OCI-LY1 (cell line): ENCODE results near the gene NAA16.

Source experiments
- H2AFZ ChIP-seq: fragments of 200-600 bp; sonication (generic), shearing (Covaris generic); 2 replicates; pipeline ENCODE4 v1.6.0; 2014; ENCODE audit warnings: antibody characterized with exemption, mild to moderate bottlenecking, low read length
- H3F3A ChIP-seq: fragments of 200-600 bp; sonication (generic), shearing (Covaris generic); 2 replicates; pipeline ENCODE4 v1.6.0; 2014; ENCODE audit warnings: mild to moderate bottlenecking, antibody characterized with exemption, low read length, moderate library complexity; ENCODE audit not compliant: insufficient read depth
- H3K27ac ChIP-seq: fragments of 200-600 bp; sonication (generic); 2 replicates; pipeline ENCODE4 v1.5.1; 2014; ENCODE audit warnings: low read length, mixed run types, mild to moderate bottlenecking, low read depth; ENCODE audit not compliant: poor library complexity, severe bottlenecking
- H3K27me3 ChIP-seq: fragments of 200-600 bp; sonication (generic); 2 replicates; pipeline ENCODE4 v1.6.0; 2014; ENCODE audit warnings: antibody characterized with exemption, mild to moderate bottlenecking, low read length, moderate library complexity; ENCODE audit not compliant: insufficient read depth
- H3K36me3 ChIP-seq: fragments of 200-600 bp; sonication (generic); 2 replicates; pipeline ENCODE4 v1.6.1; 2014; ENCODE audit warnings: mild to moderate bottlenecking, antibody characterized with exemption, low read length, moderate library complexity, mixed read lengths; ENCODE audit not compliant: insufficient read depth
- H3K4me1 ChIP-seq: fragments of 200-600 bp; sonication (generic); 2 replicates; pipeline ENCODE4 v1.5.1; 2014; ENCODE audit warnings: mild to moderate bottlenecking, low read length, moderate library complexity; ENCODE audit not compliant: insufficient read depth, severe bottlenecking
- H3K4me2 ChIP-seq: fragments of 200-600 bp; sonication (generic), shearing (Covaris generic); 2 replicates; pipeline ENCODE4 v1.6.1; 2014; ENCODE audit warnings: low read length
- H3K4me3 ChIP-seq: fragments of 200-600 bp; sonication (generic); 2 replicates; pipeline ENCODE4 v1.5.1; 2014; ENCODE audit warnings: low read length, low read depth, mild to moderate bottlenecking, mixed read lengths; ENCODE audit not compliant: poor library complexity, severe bottlenecking
- H3K79me2 ChIP-seq: fragments of 200-600 bp; shearing (Covaris generic); 2 replicates; pipeline ENCODE4 v1.6.1; 2016; ENCODE audit warnings: mixed run types, low read length, mixed read lengths; ENCODE audit not compliant: insufficient read depth
- H3K9ac ChIP-seq: fragments of 200-600 bp; sonication (generic), shearing (Covaris generic); 2 replicates; pipeline ENCODE4 v1.6.1; 2014; ENCODE audit warnings: mild to moderate bottlenecking, low read length, mixed read lengths
- H3K9me2 ChIP-seq: fragments of 200-600 bp; sonication (generic), shearing (Covaris generic); 2 replicates; pipeline ENCODE4 v1.6.1; 2014; ENCODE audit warnings: low read depth, mild to moderate bottlenecking, low read length, mixed read lengths
- H3K9me3 ChIP-seq: fragments of 200-600 bp; shearing (Covaris generic); 2 replicates; pipeline ENCODE4 v1.6.1; 2014; ENCODE audit warnings: low read length, mixed read lengths
- H4K20me1 ChIP-seq: fragments of 200-600 bp; sonication (generic), shearing (Covaris generic); 2 replicates; pipeline ENCODE4 v1.6.0; 2016; ENCODE audit warnings: mild to moderate bottlenecking, low read length; ENCODE audit not compliant: insufficient read depth
- CTCF ChIP-seq: fragments of 200-600 bp; sonication (generic), shearing (Covaris generic); IDR thresholded peaks from 2 replicates; pipeline ENCODE4 v1.5.1; 2017; ENCODE audit warnings: mild to moderate bottlenecking, antibody characterized with exemption, low read length, moderate library complexity, mixed read lengths
- EZH2 ChIP-seq: fragments of 200-600 bp; sonication (generic), shearing (Covaris generic); IDR thresholded peaks from 2 replicates; pipeline ENCODE4 v1.8.0; 2017; ENCODE audit warnings: borderline replicate concordance, mixed run types, mild to moderate bottlenecking, antibody characterized with exemption, low read length, moderate library complexity, mixed read lengths

The NAA16 gene

DNA sequence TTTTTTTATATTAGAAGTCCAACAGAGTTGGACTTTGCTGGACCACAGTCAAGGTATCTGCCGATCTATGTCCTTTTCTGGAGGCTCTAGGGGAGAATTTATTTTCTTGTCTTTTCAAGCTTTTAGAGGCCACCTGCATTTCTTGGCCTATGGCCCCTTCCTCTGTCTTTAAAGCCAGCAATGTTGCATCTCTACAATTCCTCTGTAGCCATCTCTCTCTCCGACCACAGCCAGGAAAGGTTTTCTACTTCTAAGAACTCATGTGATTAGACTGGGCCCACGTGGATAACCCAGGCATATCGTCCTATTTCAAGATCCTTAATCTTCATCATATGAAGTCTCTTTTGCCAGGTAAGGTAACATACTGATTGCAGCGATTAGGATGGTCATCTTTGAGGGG lies 102.8 kb downstream of the NAA16 start:
- no peaks in the 10 kb centered on the region for H3K79me2 ChIP-seq
- no peaks in the 10 kb centered on the region for H3K9me2 ChIP-seq
- H2AFZ ChIP-seq = no peak overlapping the region
- H3K4me1 ChIP-seq = peaks cover 16% of the 10 kb centered on the region
- TF ChIP-seq CTCF (no peak), EZH2 (no peak)
- H3K4me2 ChIP-seq = no peak overlapping the region
- no peaks in the 10 kb centered on the region for H4K20me1 ChIP-seq
- H3K36me3 ChIP-seq = no peaks in the 10 kb centered on the region
- no peak overlapping the region for H3K9ac ChIP-seq
- no peak overlapping the region for H3K27ac ChIP-seq
- H3K9me3 ChIP-seq = no peaks in the 10 kb centered on the region
- H3F3A ChIP-seq = no peaks in the 10 kb centered on the region
- H3K27me3 ChIP-seq = no peaks in the 10 kb centered on the region
- no peak overlapping the region for H3K4me3 ChIP-seq

GRCh38 chr13:41416276-41416675 lies 105.2 kb downstream of the NAA16 start:
- no peaks in the 10 kb centered on the region for H3K9me3 ChIP-seq
- H3F3A ChIP-seq = no peaks in the 10 kb centered on the region
- no peaks in the 10 kb centered on the region for H3K27me3 ChIP-seq
- H3K27ac ChIP-seq = no peak overlapping the region
- H3K79me2 ChIP-seq = no peaks in the 10 kb centered on the region
- no peaks in the 10 kb centered on the region for H3K9me2 ChIP-seq
- no peak overlapping the region for H3K4me3 ChIP-seq
- no peak overlapping the region for H3K4me2 ChIP-seq
- H2AFZ ChIP-seq = no peak overlapping the region
- no peaks in the 10 kb centered on the region for H3K36me3 ChIP-seq
- no peaks in the 10 kb centered on the region for H4K20me1 ChIP-seq
- peaks cover 6% of the 10 kb centered on the region for H3K4me1 ChIP-seq
- no peak for TF ChIP-seq EZH2
- TF ChIP-seq CTCF = no peak
- H3K9ac ChIP-seq = no peak overlapping the region

- H3K4me1 ChIP-seq = no peaks in the 10 kb centered on the region
- H3K79me2 ChIP-seq = no peaks in the 10 kb centered on the region
- H3K27ac ChIP-seq = no peak overlapping the region
- H2AFZ ChIP-seq = no peak overlapping the region
- no peak overlapping the region for H3K4me2 ChIP-seq
- no peaks in the 10 kb centered on the region for H3K9me3 ChIP-seq
- TF ChIP-seq EZH2 = no peak
- H3F3A ChIP-seq = no peaks in the 10 kb centered on the region
- no peaks in the 10 kb centered on the region for H3K36me3 ChIP-seq
- no peak overlapping the region for H3K9ac ChIP-seq
- H3K9me2 ChIP-seq = no peaks in the 10 kb centered on the region
- H4K20me1 ChIP-seq = no peaks in the 10 kb centered on the region
- H3K27me3 ChIP-seq = no peaks in the 10 kb centered on the region
- H3K4me3 ChIP-seq = no peak overlapping the region
These were observed 107.0 kb downstream of the NAA16 start for GRCh38 chr13:41418027-41418426.

DNA sequence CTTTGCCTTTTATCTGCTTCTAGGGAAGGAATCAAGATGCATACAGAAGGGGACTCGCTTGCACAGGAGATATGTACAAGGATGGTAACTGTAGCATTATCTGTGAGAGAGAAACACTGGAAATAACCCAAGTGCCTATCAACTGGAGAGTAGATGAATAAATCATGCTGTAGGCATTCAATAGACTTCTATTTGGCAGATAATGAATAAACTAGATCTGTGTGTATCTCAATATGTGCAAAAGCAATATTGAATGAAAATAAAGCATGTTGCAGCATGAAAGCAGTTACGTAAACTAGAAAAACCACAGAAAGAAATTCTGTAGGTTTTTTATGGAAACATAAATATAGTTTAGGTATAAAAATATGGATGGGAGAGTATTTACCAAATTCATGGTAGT lies 107.7 kb downstream of the NAA16 start:
- H3K4me2 ChIP-seq = no peak overlapping the region
- H3K36me3 ChIP-seq = no peaks in the 10 kb centered on the region
- no peaks in the 10 kb centered on the region for H3K79me2 ChIP-seq
- no peaks in the 10 kb centered on the region for H3F3A ChIP-seq
- TF ChIP-seq CTCF = no peak
- TF ChIP-seq EZH2 = no peak
- no peak overlapping the region for H3K4me3 ChIP-seq
- H3K4me1 ChIP-seq = no peaks in the 10 kb centered on the region
- no peaks in the 10 kb centered on the region for H3K9me2 ChIP-seq
- H4K20me1 ChIP-seq = no peaks in the 10 kb centered on the region
- no peak overlapping the region for H3K27ac ChIP-seq
- H3K27me3 ChIP-seq = no peaks in the 10 kb centered on the region
- H2AFZ ChIP-seq = no peak overlapping the region
- H3K9ac ChIP-seq = no peak overlapping the region
- H3K9me3 ChIP-seq = no peaks in the 10 kb centered on the region
